ENCODE data around the gene SPON1.

DNA sequence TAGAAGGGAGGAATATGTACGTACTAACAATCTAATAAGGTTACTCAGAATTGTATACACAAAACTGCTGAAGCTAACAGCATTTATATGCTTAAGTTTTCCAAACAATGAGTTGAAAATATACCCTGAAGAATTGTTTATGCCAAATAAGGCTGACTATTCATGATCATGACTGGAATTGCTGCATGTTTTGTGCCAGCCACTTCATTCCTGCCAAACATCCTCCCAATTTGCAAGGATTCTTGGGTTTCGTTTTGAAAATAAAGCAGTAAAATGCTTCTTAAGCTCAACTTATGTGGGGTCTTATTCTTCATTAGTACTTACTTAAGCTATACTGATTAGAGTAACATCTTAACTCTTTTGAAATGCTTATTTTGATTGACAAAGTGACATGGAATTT, 149.0 kb downstream of the SPON1 start:
- TF ChIP-seq, protein P1, sequence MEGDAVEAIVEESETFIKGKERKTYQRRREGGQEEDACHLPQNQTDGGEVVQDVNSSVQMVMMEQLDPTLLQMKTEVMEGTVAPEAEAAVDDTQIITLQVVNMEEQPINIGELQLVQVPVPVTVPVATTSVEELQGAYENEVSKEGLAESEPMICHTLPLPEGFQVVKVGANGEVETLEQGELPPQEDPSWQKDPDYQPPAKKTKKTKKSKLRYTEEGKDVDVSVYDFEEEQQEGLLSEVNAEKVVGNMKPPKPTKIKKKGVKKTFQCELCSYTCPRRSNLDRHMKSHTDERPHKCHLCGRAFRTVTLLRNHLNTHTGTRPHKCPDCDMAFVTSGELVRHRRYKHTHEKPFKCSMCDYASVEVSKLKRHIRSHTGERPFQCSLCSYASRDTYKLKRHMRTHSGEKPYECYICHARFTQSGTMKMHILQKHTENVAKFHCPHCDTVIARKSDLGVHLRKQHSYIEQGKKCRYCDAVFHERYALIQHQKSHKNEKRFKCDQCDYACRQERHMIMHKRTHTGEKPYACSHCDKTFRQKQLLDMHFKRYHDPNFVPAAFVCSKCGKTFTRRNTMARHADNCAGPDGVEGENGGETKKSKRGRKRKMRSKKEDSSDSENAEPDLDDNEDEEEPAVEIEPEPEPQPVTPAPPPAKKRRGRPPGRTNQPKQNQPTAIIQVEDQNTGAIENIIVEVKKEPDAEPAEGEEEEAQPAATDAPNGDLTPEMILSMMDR (IDR thresholded peaks at IDR 0.05; ENCODE audit: low read depth, low read length, missing input control) = no peak
- no peak for TF ChIP-seq SP1 (IDR thresholded peaks at IDR 0.05)
- TF ChIP-seq EGR1 (IDR thresholded peaks at IDR 0.05; ENCODE audit: low read depth in 2 of 2) = no peak
- TF ChIP-seq RAD21 (IDR thresholded peaks at IDR 0.05) = no peak
- TF ChIP-seq, protein P2, sequence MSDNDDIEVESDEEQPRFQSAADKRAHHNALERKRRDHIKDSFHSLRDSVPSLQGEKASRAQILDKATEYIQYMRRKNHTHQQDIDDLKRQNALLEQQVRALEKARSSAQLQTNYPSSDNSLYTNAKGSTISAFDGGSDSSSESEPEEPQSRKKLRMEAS (IDR thresholded peaks at IDR 0.05) = no peak
- TF ChIP-seq TAF1 (conservative IDR thresholded peaks at IDR 0.05) = no peak
